Caco-2 (cell line): ENCODE measurements around the gene SMURF1. TPM values are rescaled to one million over a fixed set of nuclear protein-coding genes. Genes with fewer than 3 reads are reported as not detected.

Source experiments
- BruUV-seq: library from RNA; stranded (reverse); fragments of 400-500 nt; replicated peaks from 2 replicates; lab custom pipeline; 2021; lab: Mats Ljungman, UMichigan
- CTCF ChIA-PET: fragments of 300-600 bp; sonication (Branson Sonifier 250); formaldehyde crosslinking; loops from one replicate; lab custom pipeline; 2022; ENCODE audit warnings: antibody characterized with exemption; lab: Charles Lee
- POLR2A ChIA-PET: fragments of 300-600 bp; sonication (Branson Sonifier 250); formaldehyde crosslinking; loops from one replicate; lab custom pipeline; 2022; ENCODE audit warnings: antibody characterized with exemption; lab: Charles Lee
- DNase-seq, 2 experiments: peaks; one replicate each; pipeline versions ENCODE4 v3.0.0 to v3.0.0-alpha.2; 2020 to 2022
- H3K27me3 ChIP-seq: replicated peaks from 2 replicates; pipeline ENCODE4 v1.6.0; 2011; ENCODE audit warnings: low read length; ENCODE audit not compliant: control insufficient read depth, insufficient read depth
- H3K36me3 ChIP-seq: 2 replicates; pipeline ENCODE4 v1.5.1; 2011; ENCODE audit warnings: low read length; ENCODE audit not compliant: control insufficient read depth, insufficient read depth
- H3K4me1 ChIP-seq: fragments of 250-450 bp; sonication (Bioruptor Pico); 2 replicates; pipeline ENCODE4 v1.5.1; 2020; ENCODE audit warnings: mild to moderate bottlenecking
- H3K4me3 ChIP-seq: 2 replicates; pipeline ENCODE4 v1.5.1; 2011; ENCODE audit warnings: low read depth, mild to moderate bottlenecking, control low read depth, low read length
- H3K9me3 ChIP-seq: fragments of 250-450 bp; sonication (Bioruptor Pico); 2 replicates; pipeline ENCODE4 v1.5.1; 2020; ENCODE audit warnings: mild to moderate bottlenecking, moderate library complexity
- H3K27ac Mint-ChIP-seq: one replicate; pipeline ENCODE4 v1.8.0; 2022; ENCODE audit warnings: mixed read lengths; ENCODE audit not compliant: unreplicated experiment
- H3K27me3 Mint-ChIP-seq: one replicate; pipeline ENCODE4 v1.8.0; 2022; ENCODE audit warnings: mixed read lengths; ENCODE audit not compliant: insufficient read depth, unreplicated experiment
- H3K36me3 Mint-ChIP-seq: one replicate; pipeline ENCODE4 v1.8.0; 2022; ENCODE audit warnings: mild to moderate bottlenecking, mixed read lengths; ENCODE audit not compliant: insufficient read depth, unreplicated experiment
- H3K4me1 Mint-ChIP-seq: one replicate; pipeline ENCODE4 v1.8.0; 2022; ENCODE audit warnings: low read depth, mixed read lengths; ENCODE audit not compliant: unreplicated experiment
- H3K4me3 Mint-ChIP-seq: one replicate; pipeline ENCODE4 v1.8.0; 2022; ENCODE audit warnings: mild to moderate bottlenecking, moderate library complexity, mixed read lengths; ENCODE audit not compliant: unreplicated experiment
- H3K9me3 Mint-ChIP-seq: one replicate; pipeline ENCODE4 v1.8.0; 2022; ENCODE audit warnings: mixed read lengths; ENCODE audit not compliant: unreplicated experiment
- CTCF ChIP-seq, 2 experiments: fragments of 200-600 bp in 1 of 2; IDR thresholded peaks; 1 replicate in 1 of 2; 2 replicates in 1 of 2; pipeline versions ENCODE4 v1.5.1 to v1.8.0; 2011 to 2022; ENCODE audit warnings: antibody characterized with exemption in 1 of 2, control low read depth in 1 of 2, inconsistent platforms in 1 of 2, low read depth in 1 of 2, low read length in 1 of 2, mild to moderate bottlenecking in 1 of 2, moderate library complexity in 1 of 2; ENCODE audit not compliant: insufficient read depth in 1 of 2, severe bottlenecking in 1 of 2, unreplicated experiment in 1 of 2
- intact Hi-C: fragments of 100-400 bp; cut with micrococcal nuclease; formaldehyde crosslinking; loops from one replicate; pipeline ENCODE4 v1.10.0; 2022; ENCODE audit not compliant: unreplicated experiment
- total RNA-seq: library from RNA; stranded (reverse); gene quantifications from 2 replicates; pipeline ENCODE4 v1.2.3, GENCODE V29; 2022

Gene SMURF1
- total RNA-seq, 1 experiment from 2014 or later, result 22.5 TPM

- DNase-seq, result peak in 1 of 2 experiments; percentile 47
- H3K4me1 ChIP-seq, result no peaks in the 10 kb centered on the region
- BruUV-seq, result no TSS peak
- H3K36me3 ChIP-seq, result no peaks in the 10 kb centered on the region
- no peaks in the 10 kb centered on the region for H3K9me3 ChIP-seq
- H3K4me3 Mint-ChIP-seq, result no peak overlapping the region
- H3K27me3 Mint-ChIP-seq, result no peaks in the 10 kb centered on the region
- no peak overlapping the region for H3K4me3 ChIP-seq
- no peaks in the 10 kb centered on the region for H3K36me3 Mint-ChIP-seq
- H3K27ac Mint-ChIP-seq, result no peak overlapping the region
- TF ChIP-seq CTCF (IDR thresholded peaks at IDR 0.05; ENCODE audit: insufficient read depth in 1 of 2, low read depth in 1 of 2, low read length in 1 of 2, severe bottlenecking in 1 of 2, unreplicated experiment in 1 of 2), result no peak
- ChIA-PET POLR2A (interaction anchor here (0.6 to 1.0 kb wide), 2 partner anchors 8 to 21 kb away, joined by 3 read pairs; no protein-coding TSS in a partner anchor), CTCF (interaction anchor here (0.7 kb wide), 1 partner anchor 438 kb away, joined by 4 read pairs; no protein-coding TSS in a partner anchor)
- no peaks in the 10 kb centered on the region for H3K9me3 Mint-ChIP-seq
- peaks cover 11% of the 10 kb centered on the region for H3K4me1 Mint-ChIP-seq
- H3K27me3 ChIP-seq, result no peaks in the 10 kb centered on the region
- intact Hi-C loops, result no loop called here
Measured at GRCh38 chr7:99190359-99191009, 46.6 kb upstream of the SMURF1 start.

GRCh38 chr7:99189222-99189621, 45.3 kb upstream of the SMURF1 start:
- POLR2A ChIA-PET, result no interaction called here
- Mint-ChIP-seq H3K27me3 (no peaks in the 10 kb centered on the region), H3K9me3 (no peaks in the 10 kb centered on the region), H3K4me1 (peaks cover 11% of the 10 kb centered on the region), H3K36me3 (no peaks in the 10 kb centered on the region), H3K27ac (no peak overlapping the region), H3K4me3 (no peak overlapping the region)
- Histone ChIP-seq H3K4me3 (no peak overlapping the region), H3K4me1 (no peaks in the 10 kb centered on the region), H3K9me3 (no peaks in the 10 kb centered on the region), H3K36me3 (no peaks in the 10 kb centered on the region), H3K27me3 (no peaks in the 10 kb centered on the region)
- TF ChIP-seq CTCF (IDR thresholded peaks at IDR 0.05; ENCODE audit: insufficient read depth in 1 of 2, low read depth in 1 of 2, low read length in 1 of 2, severe bottlenecking in 1 of 2, unreplicated experiment in 1 of 2), result no peak
- intact Hi-C loops, result no loop called here
- no TSS peak for BruUV-seq
- no peak for DNase-seq
- CTCF ChIA-PET, result no interaction called here

GRCh38 chr7:99188221-99188620, 44.3 kb upstream of the SMURF1 start:
- Mint-ChIP-seq H3K4me1 (peaks cover 11% of the 10 kb centered on the region), H3K27ac (no peak overlapping the region), H3K4me3 (no peak overlapping the region), H3K36me3 (no peaks in the 10 kb centered on the region), H3K9me3 (no peaks in the 10 kb centered on the region), H3K27me3 (no peaks in the 10 kb centered on the region)
- no peaks in the 10 kb centered on the region for H3K4me1 ChIP-seq
- TF ChIP-seq CTCF (IDR thresholded peaks at IDR 0.05; ENCODE audit: insufficient read depth in 1 of 2, low read depth in 1 of 2, low read length in 1 of 2, severe bottlenecking in 1 of 2, unreplicated experiment in 1 of 2), result no peak
- intact Hi-C loops, result no loop called here
- H3K9me3 ChIP-seq, result no peaks in the 10 kb centered on the region
- H3K4me3 ChIP-seq, result no peak overlapping the region
- POLR2A ChIA-PET, result no interaction called here
- no TSS peak for BruUV-seq
- H3K36me3 ChIP-seq, result no peaks in the 10 kb centered on the region
- no peak for DNase-seq
- CTCF ChIA-PET, result interaction anchor here (0.6 kb wide), 1 partner anchor 15 kb away, joined by 4 read pairs; no protein-coding TSS in a partner anchor
- H3K27me3 ChIP-seq, result no peaks in the 10 kb centered on the region
